Measurements from ENCODE around the gene CCDC50.

DNA sequence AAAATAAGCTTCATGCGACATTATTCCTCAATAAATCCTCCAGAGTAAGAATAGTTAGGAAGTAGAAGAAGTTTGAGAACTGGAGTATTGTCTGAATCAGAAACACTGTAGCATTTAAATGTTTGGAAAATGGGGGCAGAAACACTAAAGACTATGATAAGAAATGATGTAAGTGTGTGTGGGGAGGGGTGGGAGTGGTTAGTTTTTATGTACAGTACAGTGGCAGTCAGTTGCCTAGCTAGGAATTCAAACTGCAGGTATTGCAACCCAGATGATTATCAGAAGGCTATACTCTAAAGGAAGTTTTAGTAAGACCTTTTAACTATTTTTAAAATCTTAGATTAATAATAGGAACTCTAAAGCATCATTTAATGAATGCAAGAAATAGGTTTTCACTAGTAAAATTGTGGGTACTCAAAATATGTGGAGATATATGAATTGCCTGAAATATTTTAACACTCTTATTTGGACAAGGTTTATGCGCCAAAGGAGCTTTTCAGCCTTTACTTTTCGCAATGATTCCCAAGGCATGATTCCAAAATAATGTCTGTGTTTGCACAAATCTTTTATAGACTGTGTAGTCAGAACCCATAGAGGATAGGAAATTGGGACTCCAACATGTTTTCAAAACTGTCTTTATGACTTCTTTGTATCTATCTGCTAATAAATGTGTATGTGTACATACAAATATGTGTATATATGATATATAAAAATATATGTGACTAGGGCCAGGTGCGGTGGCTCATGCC lies 8.0 kb upstream of the CCDC50 start:
- TF ChIP-seq, protein P1, sequence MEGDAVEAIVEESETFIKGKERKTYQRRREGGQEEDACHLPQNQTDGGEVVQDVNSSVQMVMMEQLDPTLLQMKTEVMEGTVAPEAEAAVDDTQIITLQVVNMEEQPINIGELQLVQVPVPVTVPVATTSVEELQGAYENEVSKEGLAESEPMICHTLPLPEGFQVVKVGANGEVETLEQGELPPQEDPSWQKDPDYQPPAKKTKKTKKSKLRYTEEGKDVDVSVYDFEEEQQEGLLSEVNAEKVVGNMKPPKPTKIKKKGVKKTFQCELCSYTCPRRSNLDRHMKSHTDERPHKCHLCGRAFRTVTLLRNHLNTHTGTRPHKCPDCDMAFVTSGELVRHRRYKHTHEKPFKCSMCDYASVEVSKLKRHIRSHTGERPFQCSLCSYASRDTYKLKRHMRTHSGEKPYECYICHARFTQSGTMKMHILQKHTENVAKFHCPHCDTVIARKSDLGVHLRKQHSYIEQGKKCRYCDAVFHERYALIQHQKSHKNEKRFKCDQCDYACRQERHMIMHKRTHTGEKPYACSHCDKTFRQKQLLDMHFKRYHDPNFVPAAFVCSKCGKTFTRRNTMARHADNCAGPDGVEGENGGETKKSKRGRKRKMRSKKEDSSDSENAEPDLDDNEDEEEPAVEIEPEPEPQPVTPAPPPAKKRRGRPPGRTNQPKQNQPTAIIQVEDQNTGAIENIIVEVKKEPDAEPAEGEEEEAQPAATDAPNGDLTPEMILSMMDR (IDR thresholded peaks at IDR 0.05) = no peak
- TF ChIP-seq POLR2A (IDR thresholded peaks at IDR 0.05) (no peak), POLR2AphosphoS5 (IDR thresholded peaks at IDR 0.05; ENCODE audit: insufficient read depth in 1 of 2, low read depth in 1 of 2) (no peak)
